Kidney (tissue), 14 donors: Measurements from ENCODE around the gene IARS1. TPM values are rescaled to one million over a fixed set of nuclear protein-coding genes. Genes with fewer than 3 reads are reported as not detected.

Experiments
- DNase-seq, 5 donors: peaks; one replicate each; pipeline ENCODE4 v3.0.0-alpha.2; 2013 to 2020
- FAIRE-seq: peaks from 2 replicates; lab custom pipeline; 2012; peaks lifted over from hg19 to GRCh38; lab: Jason Lieb, UNC
- H3K27ac ChIP-seq, 2 donors: one replicate each; pipeline ENCODE4 v1.7.0; 2013; ENCODE audit warnings: low read depth in 2 of 2, low read length in 2 of 2, inconsistent platforms in 1 of 2
- H3K27me3 ChIP-seq: one replicate; pipeline ENCODE4 v1.7.1; 2013; ENCODE audit warnings: low read length, inconsistent platforms; ENCODE audit not compliant: control insufficient read depth, insufficient read depth
- H3K36me3 ChIP-seq, 3 donors: one replicate each; pipeline versions ENCODE4 v1.7.0 to v1.7.1; 2013; ENCODE audit warnings: low read length in 3 of 3, control low read depth in 1 of 3, inconsistent platforms in 1 of 3; ENCODE audit not compliant: insufficient read depth in 3 of 3, control insufficient read depth in 2 of 3
- H3K4me1 ChIP-seq, 3 donors: one replicate each; pipeline versions ENCODE4 v1.7.0 to v1.7.1; 2013; ENCODE audit warnings: low read length in 3 of 3, inconsistent platforms in 1 of 3, low read depth in 1 of 3; ENCODE audit not compliant: control insufficient read depth in 2 of 3, insufficient read depth in 2 of 3
- H3K4me3 ChIP-seq, 3 donors: one replicate each; pipeline versions ENCODE4 v1.7.0 to v1.8.1; 2013; ENCODE audit warnings: low read length in 3 of 3, control low read depth in 1 of 3, inconsistent platforms in 1 of 3
- H3K9ac ChIP-seq, 3 donors: one replicate each; pipeline versions ENCODE4 v1.7.0 to v1.7.1; 2013; ENCODE audit warnings: low read length in 3 of 3, control low read depth in 1 of 3, inconsistent platforms in 1 of 3
- H3K9me3 ChIP-seq, 3 donors: one replicate each; pipeline versions ENCODE4 v1.7.0 to v1.7.1; 2013; ENCODE audit warnings: low read length in 3 of 3, control low read depth in 1 of 3, inconsistent platforms in 1 of 3; ENCODE audit not compliant: control insufficient read depth in 2 of 3, insufficient read depth in 1 of 3
- intact Hi-C: fragments of 100-400 bp; cut with DNase I; formaldehyde crosslinking; loops from one replicate; pipeline ENCODE4 v1.11.1; 2022
- polyA plus RNA-seq: library from polyadenylated mRNA; stranded (reverse); fragments of 350-450 nt; fragmentation: Illumina TruSeq; extraction: RNeasy Lipid Tissue Mini Kit (QIAGEN cat#74804); gene quantifications from one replicate; pipeline ENCODE4 v1.2.3, GENCODE V29; 2014; ENCODE audit warnings: low read depth, low replicate concordance; ENCODE audit not compliant: insufficient read depth
- total RNA-seq: library from RNA; stranded (reverse); fragmentation: NEBNext Ultra II Directional; extraction: Animal tissue kit (Norgen Biotek cat#: 25700); gene quantifications from one replicate; pipeline ENCODE4 v1.2.1, GENCODE V29; 2021
- TF ChIP-seq, protein P1 (sequence below): IDR thresholded peaks from 3 replicates; pipeline ENCODE4 v1.5.1; 2012; ENCODE audit warnings: mild to moderate bottlenecking, moderate library complexity, borderline replicate concordance; ENCODE audit not compliant: insufficient read depth; ENCODE audit errors: extremely low read depth
- donor health status: control.
- donor health status: control.
- donor health status: control.
- donor health status: control.
- donor health status: control.
- donor health status: DM: yes; HTN: yes; CAD: no.
- donor health status: Normal renal cell carcinoma (clear cell type).

IARS1 gene
- total and polyA plus RNA-seq, 2 donors from 2014 or later, result 30.7 to 98.3 TPM

DNA sequence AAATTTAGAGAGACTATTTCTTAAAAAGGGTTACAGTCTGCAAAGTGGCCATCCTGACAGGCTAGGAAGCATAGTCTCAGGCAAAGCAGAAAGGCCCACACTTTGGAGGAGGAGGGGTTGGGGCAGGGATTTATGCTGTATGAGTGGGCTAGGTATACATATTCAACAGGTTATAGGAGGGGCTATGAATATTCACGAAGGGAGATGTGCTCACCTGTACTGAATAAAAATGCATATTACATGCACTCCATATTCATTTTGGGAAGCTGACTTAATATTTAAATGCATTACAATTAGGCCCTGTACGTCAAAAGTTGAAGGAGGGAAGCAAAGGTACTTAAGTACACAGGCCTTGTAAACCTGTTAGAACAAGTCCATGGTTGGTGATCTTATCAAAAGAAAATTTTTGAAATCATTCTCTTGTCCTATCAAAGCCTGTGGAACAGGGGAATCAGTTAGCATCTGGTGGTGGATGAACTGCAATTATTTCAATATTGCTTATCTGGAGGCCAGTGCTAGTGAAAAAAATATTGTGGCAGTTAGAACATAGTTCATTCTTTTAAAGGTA lies 33.9 kb upstream of the IARS1 start:
- no peaks in the 10 kb centered on the region for H3K27me3 ChIP-seq
- peaks cover 0 to 5% (median 0%) of the 10 kb centered on the region in 3 donors for H3K36me3 ChIP-seq
- TF ChIP-seq, protein P1, sequence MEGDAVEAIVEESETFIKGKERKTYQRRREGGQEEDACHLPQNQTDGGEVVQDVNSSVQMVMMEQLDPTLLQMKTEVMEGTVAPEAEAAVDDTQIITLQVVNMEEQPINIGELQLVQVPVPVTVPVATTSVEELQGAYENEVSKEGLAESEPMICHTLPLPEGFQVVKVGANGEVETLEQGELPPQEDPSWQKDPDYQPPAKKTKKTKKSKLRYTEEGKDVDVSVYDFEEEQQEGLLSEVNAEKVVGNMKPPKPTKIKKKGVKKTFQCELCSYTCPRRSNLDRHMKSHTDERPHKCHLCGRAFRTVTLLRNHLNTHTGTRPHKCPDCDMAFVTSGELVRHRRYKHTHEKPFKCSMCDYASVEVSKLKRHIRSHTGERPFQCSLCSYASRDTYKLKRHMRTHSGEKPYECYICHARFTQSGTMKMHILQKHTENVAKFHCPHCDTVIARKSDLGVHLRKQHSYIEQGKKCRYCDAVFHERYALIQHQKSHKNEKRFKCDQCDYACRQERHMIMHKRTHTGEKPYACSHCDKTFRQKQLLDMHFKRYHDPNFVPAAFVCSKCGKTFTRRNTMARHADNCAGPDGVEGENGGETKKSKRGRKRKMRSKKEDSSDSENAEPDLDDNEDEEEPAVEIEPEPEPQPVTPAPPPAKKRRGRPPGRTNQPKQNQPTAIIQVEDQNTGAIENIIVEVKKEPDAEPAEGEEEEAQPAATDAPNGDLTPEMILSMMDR, result no peak
- no peak overlapping the region for H3K9ac ChIP-seq
- no peak overlapping the region for H3K27ac ChIP-seq
- DNase-seq (no peak), FAIRE-seq (no peak)
- peaks cover 0 to 9% (median 6%) of the 10 kb centered on the region in 3 donors for H3K4me1 ChIP-seq
- no peaks in the 10 kb centered on the region for H3K9me3 ChIP-seq
- intact Hi-C loops, result no loop called here
- no peak overlapping the region for H3K4me3 ChIP-seq

DNA sequence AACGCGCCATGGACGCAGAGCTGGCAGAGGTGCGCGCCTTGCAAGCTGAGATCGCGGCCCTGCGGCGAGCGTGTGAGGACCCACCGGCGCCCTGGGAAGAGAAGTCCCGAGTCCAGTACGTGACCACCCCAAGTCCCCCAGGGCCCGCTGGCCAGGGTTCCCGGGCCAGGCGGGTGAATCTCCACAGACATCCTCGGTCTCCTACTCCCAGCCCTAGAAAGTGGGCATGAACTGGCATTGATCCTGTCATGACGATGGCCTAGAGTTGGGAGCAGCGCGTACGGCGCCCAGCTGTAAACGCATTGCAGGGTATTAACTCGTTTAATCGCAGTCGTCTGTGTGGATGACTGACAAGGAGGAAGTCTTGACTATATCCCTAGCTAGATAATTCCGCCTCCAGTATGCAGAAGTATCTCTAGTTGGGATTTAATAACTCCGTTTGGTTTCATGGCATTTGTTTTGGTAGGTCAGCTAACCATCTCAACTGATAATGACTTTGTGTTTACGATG lies 32.5 kb upstream of the IARS1 start:
- peaks cover 0 to 7% (median 1%) of the 10 kb centered on the region in 3 donors for H3K36me3 ChIP-seq
- TF ChIP-seq, protein P1, result no peak
- peak overlapping the region; percentile 98 to 99 for H3K27ac ChIP-seq
- no peaks in the 10 kb centered on the region for H3K9me3 ChIP-seq
- H3K4me1 ChIP-seq, result peaks cover 0 to 9% (median 6%) of the 10 kb centered on the region in 3 donors
- no peaks in the 10 kb centered on the region for H3K27me3 ChIP-seq
- intact Hi-C loops, result no loop called here
- no peak for FAIRE-seq
- H3K4me3 ChIP-seq, result peak overlapping the region; percentile 79 to 95 (median 94)
- peak in 2 of 5 donors; percentile 76 to 87 for DNase-seq
- peak overlapping the region; percentile 56 to 97 (median 66) for H3K9ac ChIP-seq

- FAIRE-seq (no peak), DNase-seq (peak; percentile 85 to 97 (median 92))
- Histone ChIP-seq H3K36me3 (peaks cover 0 to 9% (median 2%) of the 10 kb centered on the region in 3 donors), H3K4me1 (peaks cover 0 to 9% (median 6%) of the 10 kb centered on the region in 3 donors), H3K9ac (peak within 1 kb of the TSS; percentile 56 to 97 (median 66)), H3K27me3 (no peaks in the 10 kb centered on the region), H3K27ac (peak within 1 kb of the TSS; percentile 98 to 99), H3K9me3 (no peaks in the 10 kb centered on the region), H3K4me3 (peak within 1 kb of the TSS; percentile 79 to 95 (median 94))
- intact Hi-C loops, result no loop called here
- TF ChIP-seq, protein P1, result no peak
Measured at GRCh38 chr9:92325269-92325990, 31.9 kb upstream of the IARS1 start, which contains the start of the genes CENPP and NOL8. Gene CENPP, plus strand, starts transcription at chr9:92325953. Gene NOL8, minus strand, starts transcription at chr9:92325350. Its CDS starts 1,189 bp downstream, at chr9:92324161.
